Smooth muscle cell (in vitro differentiated cells): ENCODE data around the gene ING4. TPM values are rescaled to one million over a fixed set of nuclear protein-coding genes. Genes with fewer than 3 reads are reported as not detected.

ENCODE experiments used
- DNase-seq: peaks from one replicate; lab custom pipeline; 2025; ENCODE audit not compliant: unreplicated experiment; lab: John Stamatoyannopoulos, UW
- H2AFZ ChIP-seq: fragments of 200-600 bp; sonication (generic); 2 replicates; pipeline ENCODE4 v1.6.0; 2016; ENCODE audit warnings: antibody characterized with exemption, low read depth, mild to moderate bottlenecking
- H3F3A ChIP-seq: fragments of 200-600 bp; sonication (generic); 2 replicates; pipeline ENCODE4 v1.6.0; 2017; ENCODE audit warnings: antibody characterized with exemption, low read depth
- H3K27ac ChIP-seq: fragments of 200-600 bp; sonication (generic); 2 replicates; pipeline ENCODE4 v1.5.1; 2016; ENCODE audit warnings: low read depth, mild to moderate bottlenecking
- H3K27me3 ChIP-seq: fragments of 200-600 bp; sonication (generic); 2 replicates; pipeline ENCODE4 v1.6.1; 2016; ENCODE audit warnings: low read depth, mild to moderate bottlenecking
- H3K36me3 ChIP-seq: fragments of 200-600 bp; sonication (generic); 2 replicates; pipeline ENCODE4 v1.5.1; 2016; ENCODE audit warnings: low read depth
- H3K4me1 ChIP-seq: fragments of 200-600 bp; sonication (generic); 2 replicates; pipeline ENCODE4 v1.5.1; 2016; ENCODE audit warnings: low read depth
- H3K4me2 ChIP-seq: fragments of 200-600 bp; sonication (generic); 2 replicates; pipeline ENCODE4 v1.6.0; 2016; ENCODE audit warnings: mild to moderate bottlenecking
- H3K4me3 ChIP-seq: fragments of 200-600 bp; sonication (generic); 2 replicates; pipeline ENCODE4 v1.5.1; 2016; ENCODE audit warnings: mild to moderate bottlenecking
- H3K79me2 ChIP-seq: fragments of 200-600 bp; sonication (generic); 2 replicates; pipeline ENCODE4 v1.6.0; 2016; ENCODE audit warnings: low read depth, mild to moderate bottlenecking
- H3K9ac ChIP-seq: fragments of 200-600 bp; sonication (generic); 2 replicates; pipeline ENCODE4 v1.6.0; 2016; ENCODE audit warnings: low read depth
- H3K9me3 ChIP-seq: fragments of 200-600 bp; sonication (generic); replicated peaks from 2 replicates; pipeline ENCODE4 v1.5.1; 2016; ENCODE audit warnings: low read depth
- H4K20me1 ChIP-seq: fragments of 200-600 bp; sonication (generic); 2 replicates; pipeline ENCODE4 v1.6.0; 2016; ENCODE audit warnings: low read depth
- WGBS: methylation state at CpG from one replicate; pipeline ENCODE4 v1.1.7; 2016; ENCODE audit warnings: low lambda C conversion rate; 5-methylcytosine and 5-hydroxymethylcytosine counted together
- polyA plus RNA-seq: library from polyadenylated mRNA; unstranded; fragments of >200 nt; fragmentation: Nextera tagmentation; extraction: Ambion mirVana; gene quantifications from 2 replicates; pipeline ENCODE4 v1.2.1, GENCODE V29; 2016
- total RNA-seq: library from RNA; depleted of rRNA; stranded (reverse); fragments of >200 nt; gene quantifications from 2 replicates; pipeline ENCODE4 v1.2.3, GENCODE V29; 2014
- TF ChIP-seq, protein P1 (sequence below): fragments of 200-600 bp; sonication (generic); IDR thresholded peaks from 2 replicates; pipeline ENCODE4 v1.5.1; 2017; ENCODE audit warnings: borderline replicate concordance, mild to moderate bottlenecking, antibody characterized with exemption; ENCODE audit not compliant: insufficient read depth, poor library complexity, severe bottlenecking

ING4 gene
- total and polyA plus RNA-seq, 2 experiments from 2014 or later: 24.8 to 27.0 TPM

DNA sequence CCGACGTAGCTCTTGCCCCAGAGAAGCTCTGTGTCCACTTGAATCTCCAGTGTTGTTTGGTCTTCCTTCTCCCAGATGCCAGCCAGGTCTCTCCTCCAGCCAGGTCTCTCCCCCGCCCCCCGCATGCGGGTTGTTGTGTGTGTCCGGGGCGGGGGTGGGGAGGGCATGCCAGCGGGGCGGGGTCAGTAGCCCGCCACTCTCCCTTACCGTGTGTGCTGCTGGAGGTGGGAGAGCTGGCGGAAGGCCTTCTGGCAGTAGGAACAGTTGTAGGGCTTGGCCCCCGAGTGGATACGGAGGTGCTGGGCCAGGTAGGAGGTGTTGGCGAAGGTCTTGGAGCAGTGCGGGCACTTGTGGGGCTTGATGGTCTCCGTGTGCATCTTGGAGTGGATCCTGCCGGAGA, 9.2 kb upstream of the ING4 start:
- 95% methylated on average over 18 of the region's 18 CpGs for WGBS
- peaks cover 39% of the 10 kb centered on the region for H3K36me3 ChIP-seq

GRCh38 chr12:6667559-6668210, 4.8 kb upstream of the ING4 start:
- no peaks in the 10 kb centered on the region for H3K79me2 ChIP-seq
- H3K9me3 ChIP-seq: no peaks in the 10 kb centered on the region
- H3K4me2 ChIP-seq: no peak overlapping the region
- no peak for DNase-seq
- peaks cover 3% of the 10 kb centered on the region for H3K4me1 ChIP-seq
- TF ChIP-seq, protein P1, sequence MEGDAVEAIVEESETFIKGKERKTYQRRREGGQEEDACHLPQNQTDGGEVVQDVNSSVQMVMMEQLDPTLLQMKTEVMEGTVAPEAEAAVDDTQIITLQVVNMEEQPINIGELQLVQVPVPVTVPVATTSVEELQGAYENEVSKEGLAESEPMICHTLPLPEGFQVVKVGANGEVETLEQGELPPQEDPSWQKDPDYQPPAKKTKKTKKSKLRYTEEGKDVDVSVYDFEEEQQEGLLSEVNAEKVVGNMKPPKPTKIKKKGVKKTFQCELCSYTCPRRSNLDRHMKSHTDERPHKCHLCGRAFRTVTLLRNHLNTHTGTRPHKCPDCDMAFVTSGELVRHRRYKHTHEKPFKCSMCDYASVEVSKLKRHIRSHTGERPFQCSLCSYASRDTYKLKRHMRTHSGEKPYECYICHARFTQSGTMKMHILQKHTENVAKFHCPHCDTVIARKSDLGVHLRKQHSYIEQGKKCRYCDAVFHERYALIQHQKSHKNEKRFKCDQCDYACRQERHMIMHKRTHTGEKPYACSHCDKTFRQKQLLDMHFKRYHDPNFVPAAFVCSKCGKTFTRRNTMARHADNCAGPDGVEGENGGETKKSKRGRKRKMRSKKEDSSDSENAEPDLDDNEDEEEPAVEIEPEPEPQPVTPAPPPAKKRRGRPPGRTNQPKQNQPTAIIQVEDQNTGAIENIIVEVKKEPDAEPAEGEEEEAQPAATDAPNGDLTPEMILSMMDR: no peak
- no peaks in the 10 kb centered on the region for H3K27me3 ChIP-seq
- peaks cover 18% of the 10 kb centered on the region for H3K36me3 ChIP-seq
- 93% methylated on average over 8 of the region's 8 CpGs for WGBS
- no peak overlapping the region for H2AFZ ChIP-seq
- H3F3A ChIP-seq: peaks cover 29% of the 10 kb centered on the region
- no peak overlapping the region for H3K4me3 ChIP-seq
- H4K20me1 ChIP-seq: no peaks in the 10 kb centered on the region
- H3K9ac ChIP-seq: no peak overlapping the region
- H3K27ac ChIP-seq: no peak overlapping the region

More for the DNA sequence above, 9.2 kb upstream of the ING4 start:
- H3K27me3 ChIP-seq: no peaks in the 10 kb centered on the region
- H3K27ac ChIP-seq: no peak overlapping the region
- H3K9me3 ChIP-seq: no peaks in the 10 kb centered on the region
- peaks cover 11% of the 10 kb centered on the region for H3K79me2 ChIP-seq
- H4K20me1 ChIP-seq: peaks cover 15% of the 10 kb centered on the region
- H3K9ac ChIP-seq: no peak overlapping the region
- no peaks in the 10 kb centered on the region for H3K4me1 ChIP-seq
- no peak for DNase-seq
- H3K4me2 ChIP-seq: no peak overlapping the region
- TF ChIP-seq, protein P1: no peak
- H3K4me3 ChIP-seq: no peak overlapping the region
- peaks cover 7% of the 10 kb centered on the region for H3F3A ChIP-seq
- no peak overlapping the region for H2AFZ ChIP-seq

- no peak for DNase-seq
- Histone ChIP-seq H3K4me2 (no peak overlapping the region), H3K4me1 (peaks cover 11% of the 10 kb centered on the region), H3K27ac (no peak overlapping the region), H3K27me3 (no peaks in the 10 kb centered on the region), H4K20me1 (no peaks in the 10 kb centered on the region), H3K4me3 (no peak overlapping the region), H3F3A (peaks cover 29% of the 10 kb centered on the region), H2AFZ (no peak overlapping the region), H3K9ac (no peak overlapping the region), H3K79me2 (peaks cover 14% of the 10 kb centered on the region), H3K9me3 (no peaks in the 10 kb centered on the region), H3K36me3 (peaks cover 14% of the 10 kb centered on the region)
- TF ChIP-seq, protein P1: no peak
- WGBS: 98% methylated on average over 2 of the region's 2 CpGs
These were observed 3.3 kb upstream of the ING4 start for GRCh38 chr12:6666211-6666610.

DNA sequence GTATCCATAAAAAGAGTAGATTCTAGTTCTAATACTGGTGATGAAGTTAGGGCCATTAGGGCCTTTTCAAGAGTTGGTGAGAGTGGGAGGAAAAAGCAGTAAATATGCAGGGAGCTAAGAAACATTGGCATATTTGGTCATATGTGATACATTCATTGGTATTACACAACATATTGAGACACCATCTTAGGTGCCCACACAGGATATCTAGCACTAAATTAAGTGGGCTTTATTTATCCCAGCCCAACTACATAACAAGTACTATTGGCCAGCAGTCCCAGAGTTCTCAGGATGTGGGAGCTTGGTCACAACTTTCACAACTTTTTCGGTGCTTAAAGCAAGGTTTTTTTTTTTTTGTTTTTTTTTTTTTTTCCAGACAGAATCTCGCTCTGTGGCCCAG, 2.0 kb upstream of the ING4 start:
- Histone ChIP-seq H4K20me1 (no peaks in the 10 kb centered on the region), H3K9me3 (no peaks in the 10 kb centered on the region), H3K36me3 (peaks cover 8% of the 10 kb centered on the region), H3F3A (peaks cover 29% of the 10 kb centered on the region), H3K4me1 (peaks cover 11% of the 10 kb centered on the region), H3K9ac (no peak overlapping the region), H3K27me3 (no peaks in the 10 kb centered on the region), H2AFZ (no peak overlapping the region), H3K4me2 (no peak overlapping the region), H3K79me2 (peaks cover 22% of the 10 kb centered on the region), H3K27ac (no peak overlapping the region), H3K4me3 (no peak overlapping the region)
- DNase-seq: no peak
- WGBS: 83% methylated on average over 2 of the region's 2 CpGs
- TF ChIP-seq, protein P1: no peak
